Measurements from ENCODE around the gene SMYD5.
"Not testable (repeated sequence)": the region's sequence is repeated elsewhere in the genome, so short reads cannot be mapped to it uniquely, and the experiment has no call there.

SMYD5 gene

GRCh38 chr2:73260338-73260984 is 46.4 kb downstream of the SMYD5 start:
- DNase-seq (ENCODE audit: low read depth), result no peak
- H3K4me3 ChIP-seq (ENCODE audit: low read depth, low read length), result no peak overlapping the region
- no peak for TF ChIP-seq CTCF (IDR thresholded peaks at IDR 0.05; ENCODE audit: control insufficient read depth, extremely low read depth, insufficient read depth)

- TF ChIP-seq CTCF (IDR thresholded peaks at IDR 0.05; ENCODE audit: control insufficient read depth, extremely low read depth, insufficient read depth), result no peak
- DNase-seq (ENCODE audit: low read depth), result no peak
- no peak overlapping the region for H3K4me3 ChIP-seq (ENCODE audit: low read depth, low read length)
These were observed 48.1 kb downstream of the SMYD5 start for GRCh38 chr2:73262108-73262651.

- not testable (repeated sequence) for DNase-seq (ENCODE audit: low read depth); H3K4me3 ChIP-seq (ENCODE audit: low read depth, low read length)
These were observed 48.8 kb downstream of the SMYD5 start for GRCh38 chr2:73262691-73263429.

- no peak overlapping the region for H3K4me3 ChIP-seq (ENCODE audit: low read depth, low read length)
- TF ChIP-seq CTCF (IDR thresholded peaks at IDR 0.05; ENCODE audit: control insufficient read depth, extremely low read depth, insufficient read depth), result no peak
- DNase-seq (ENCODE audit: low read depth), result no peak
These were observed 49.7 kb downstream of the SMYD5 start for GRCh38 chr2:73263540-73264331.

- H3K4me3 ChIP-seq (ENCODE audit: low read depth, low read length), result no peak overlapping the region
- no peak for DNase-seq (ENCODE audit: low read depth)
- no peak for TF ChIP-seq CTCF (IDR thresholded peaks at IDR 0.05; ENCODE audit: control insufficient read depth, extremely low read depth, insufficient read depth)
These were observed 50.2 kb downstream of the SMYD5 start for GRCh38 chr2:73264332-73264606.

GRCh38 chr2:73264783-73265182 is 50.7 kb downstream of the SMYD5 start:
- no peak overlapping the region for H3K4me3 ChIP-seq (ENCODE audit: low read depth, low read length)
- TF ChIP-seq CTCF (IDR thresholded peaks at IDR 0.05; ENCODE audit: control insufficient read depth, extremely low read depth, insufficient read depth), result no peak
- DNase-seq (ENCODE audit: low read depth), result no peak
